ENCODE measurements around the gene DMPK.

- no peak for TF ChIP-seq CTCF (IDR thresholded peaks at IDR 0.05)
- no peak for TF ChIP-seq POLR2A (IDR thresholded peaks at IDR 0.05)
Observed at GRCh38 chr19:45784096-45784495, 1.8 kb upstream of the DMPK start.
